Epithelial cell of esophagus (primary cell): ENCODE measurements around the gene JKAMP.

Experiments
- DNase-seq: peaks from one replicate; pipeline ENCODE4 v3.0.0; 2010; ENCODE audit warnings: low read depth
- H3K4me3 ChIP-seq: 2 replicates; pipeline ENCODE4 v1.5.1; 2011; ENCODE audit warnings: mild to moderate bottlenecking, low read length, control low read depth
- CTCF ChIP-seq: IDR thresholded peaks from 2 replicates; pipeline ENCODE4 v1.5.1; 2011; ENCODE audit warnings: low read depth, mild to moderate bottlenecking, low read length, control low read depth, inconsistent platforms; ENCODE audit not compliant: insufficient read depth; ENCODE audit errors: missing control alignments

The JKAMP gene

GRCh38 chr14:59537476-59537875 lies 53.2 kb downstream of the JKAMP start:
- no peak for TF ChIP-seq CTCF
- DNase-seq, result no peak
- no peak overlapping the region for H3K4me3 ChIP-seq

GRCh38 chr14:59538936-59539335 lies 54.6 kb downstream of the JKAMP start:
- no peak for TF ChIP-seq CTCF
- DNase-seq, result no peak

GRCh38 chr14:59540852-59541251 lies 56.5 kb downstream of the JKAMP start:
- no peak for DNase-seq

More at GRCh38 chr14:59538936-59539335, 54.6 kb downstream of the JKAMP start:
- H3K4me3 ChIP-seq, result no peak overlapping the region

GRCh38 chr14:59541731-59542130 lies 57.4 kb downstream of the JKAMP start:
- no peak for DNase-seq
- no peak for TF ChIP-seq CTCF
- no peak overlapping the region for H3K4me3 ChIP-seq

More at GRCh38 chr14:59540852-59541251, 56.5 kb downstream of the JKAMP start:
- TF ChIP-seq CTCF, result no peak
- H3K4me3 ChIP-seq, result no peak overlapping the region

GRCh38 chr14:59543873-59544272 lies 59.6 kb downstream of the JKAMP start:
- no peak for DNase-seq
- no peak for TF ChIP-seq CTCF
- no peak overlapping the region for H3K4me3 ChIP-seq

GRCh38 chr14:59547310-59547709 lies 63.0 kb downstream of the JKAMP start:
- DNase-seq, result no peak
- no peak overlapping the region for H3K4me3 ChIP-seq
- TF ChIP-seq CTCF, result no peak
